Measurements from ENCODE around the gene CDC42BPB.

DNA sequence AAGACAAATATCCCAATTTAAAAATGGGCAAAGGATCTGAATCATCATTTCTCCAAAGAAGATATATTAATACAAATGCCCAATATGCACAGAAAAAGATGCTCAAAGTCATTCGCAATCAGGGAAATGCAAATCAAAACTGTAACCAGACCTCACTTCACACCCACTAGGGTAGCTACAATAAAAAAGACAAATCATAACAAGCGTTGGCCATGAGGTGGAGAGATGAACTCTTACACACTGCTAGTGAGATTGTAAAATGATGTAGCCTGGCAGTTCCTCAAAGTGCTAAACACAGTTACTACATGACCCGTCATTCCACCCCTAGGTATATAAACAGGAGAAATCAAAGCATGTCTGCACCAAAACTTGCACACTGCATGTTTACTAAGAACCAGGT is 30.4 kb downstream of the CDC42BPB start:
- TF ChIP-seq, protein P1, sequence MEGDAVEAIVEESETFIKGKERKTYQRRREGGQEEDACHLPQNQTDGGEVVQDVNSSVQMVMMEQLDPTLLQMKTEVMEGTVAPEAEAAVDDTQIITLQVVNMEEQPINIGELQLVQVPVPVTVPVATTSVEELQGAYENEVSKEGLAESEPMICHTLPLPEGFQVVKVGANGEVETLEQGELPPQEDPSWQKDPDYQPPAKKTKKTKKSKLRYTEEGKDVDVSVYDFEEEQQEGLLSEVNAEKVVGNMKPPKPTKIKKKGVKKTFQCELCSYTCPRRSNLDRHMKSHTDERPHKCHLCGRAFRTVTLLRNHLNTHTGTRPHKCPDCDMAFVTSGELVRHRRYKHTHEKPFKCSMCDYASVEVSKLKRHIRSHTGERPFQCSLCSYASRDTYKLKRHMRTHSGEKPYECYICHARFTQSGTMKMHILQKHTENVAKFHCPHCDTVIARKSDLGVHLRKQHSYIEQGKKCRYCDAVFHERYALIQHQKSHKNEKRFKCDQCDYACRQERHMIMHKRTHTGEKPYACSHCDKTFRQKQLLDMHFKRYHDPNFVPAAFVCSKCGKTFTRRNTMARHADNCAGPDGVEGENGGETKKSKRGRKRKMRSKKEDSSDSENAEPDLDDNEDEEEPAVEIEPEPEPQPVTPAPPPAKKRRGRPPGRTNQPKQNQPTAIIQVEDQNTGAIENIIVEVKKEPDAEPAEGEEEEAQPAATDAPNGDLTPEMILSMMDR (conservative IDR thresholded peaks at IDR 0.05 in 1 of 2, IDR thresholded peaks at IDR 0.05 in 1 of 2; ENCODE audit: low read depth in 1 of 2, low read length in 2 of 2): no peak
- TF ChIP-seq EZH2 (IDR thresholded peaks at IDR 0.05; ENCODE audit: low read length, missing control alignments): no peak

All from fibroblast of lung (primary cell).